ENCODE results near the gene ABCG1.

Gene ABCG1

DNA sequence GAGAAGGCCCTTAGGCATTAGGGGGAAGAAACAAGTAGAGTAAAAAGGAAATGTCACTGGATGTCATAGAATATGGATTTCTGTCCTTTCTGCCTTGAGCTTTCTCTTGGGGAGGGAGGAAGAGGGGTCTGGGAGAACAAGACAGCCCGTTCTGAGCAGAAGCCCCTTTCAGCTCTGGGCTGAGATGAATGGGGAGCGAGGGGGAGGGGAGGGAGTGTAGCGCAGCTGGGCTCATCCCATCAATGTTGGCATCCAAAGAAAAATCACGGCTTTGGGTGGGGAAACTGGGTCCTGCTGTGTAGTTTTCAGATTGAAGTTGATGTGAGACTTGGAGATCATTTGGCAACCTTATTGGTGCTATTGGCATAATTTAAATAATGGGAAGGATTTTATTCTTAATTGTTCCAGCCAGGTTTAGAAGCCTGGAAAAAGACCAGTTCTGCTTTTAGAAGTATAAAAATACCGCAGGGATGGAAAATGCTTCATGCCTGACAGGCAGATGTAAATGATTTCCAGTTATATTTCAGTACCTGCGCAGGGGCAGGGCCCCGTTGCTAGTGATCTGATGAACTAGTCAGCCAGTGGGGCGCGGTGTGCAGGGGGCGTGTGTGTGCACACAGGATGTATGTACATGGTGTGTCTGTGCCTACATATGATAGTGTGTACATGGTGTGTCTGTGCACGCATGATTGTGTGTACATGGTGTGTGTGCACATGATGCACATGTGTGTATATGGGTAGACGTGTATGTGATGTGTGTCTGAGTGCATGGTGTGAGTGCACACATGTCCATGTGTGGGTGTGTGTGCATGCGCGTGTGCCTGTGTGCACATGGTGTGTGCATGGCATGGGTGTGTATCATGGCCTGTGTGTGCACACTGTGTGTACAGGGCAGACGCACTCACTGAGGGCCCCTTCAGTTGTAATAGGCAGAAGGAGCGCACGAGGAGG is 36.0 kb downstream of the ABCG1 start:
- DNase-seq = no peak

- no peak for DNase-seq
Measured at GRCh38 chr21:42255825-42256224, 36.9 kb downstream of the ABCG1 start.

DNA sequence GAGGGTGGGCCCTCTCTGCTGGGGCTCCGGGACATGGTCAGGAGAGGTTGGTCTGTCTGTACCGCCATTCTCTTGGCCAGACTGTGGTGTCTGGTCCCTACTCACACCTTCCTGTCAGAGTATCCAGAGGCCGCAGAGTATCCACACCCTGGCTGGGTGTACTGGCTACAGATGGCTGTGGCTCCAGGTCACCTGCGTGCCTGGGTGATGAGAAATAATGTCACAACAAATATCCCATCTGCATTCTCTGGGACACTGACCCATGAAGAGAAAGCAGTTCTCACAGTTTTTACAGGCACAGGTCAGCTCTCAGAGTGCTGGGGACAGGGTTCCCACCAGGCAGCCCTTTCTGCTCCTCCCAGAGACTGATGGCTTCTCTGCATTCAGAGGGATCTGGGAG is 37.4 kb downstream of the ABCG1 start:
- no peak for DNase-seq

GRCh38 chr21:42257091-42257765 is 38.3 kb downstream of the ABCG1 start:
- DNase-seq = no peak

DNA sequence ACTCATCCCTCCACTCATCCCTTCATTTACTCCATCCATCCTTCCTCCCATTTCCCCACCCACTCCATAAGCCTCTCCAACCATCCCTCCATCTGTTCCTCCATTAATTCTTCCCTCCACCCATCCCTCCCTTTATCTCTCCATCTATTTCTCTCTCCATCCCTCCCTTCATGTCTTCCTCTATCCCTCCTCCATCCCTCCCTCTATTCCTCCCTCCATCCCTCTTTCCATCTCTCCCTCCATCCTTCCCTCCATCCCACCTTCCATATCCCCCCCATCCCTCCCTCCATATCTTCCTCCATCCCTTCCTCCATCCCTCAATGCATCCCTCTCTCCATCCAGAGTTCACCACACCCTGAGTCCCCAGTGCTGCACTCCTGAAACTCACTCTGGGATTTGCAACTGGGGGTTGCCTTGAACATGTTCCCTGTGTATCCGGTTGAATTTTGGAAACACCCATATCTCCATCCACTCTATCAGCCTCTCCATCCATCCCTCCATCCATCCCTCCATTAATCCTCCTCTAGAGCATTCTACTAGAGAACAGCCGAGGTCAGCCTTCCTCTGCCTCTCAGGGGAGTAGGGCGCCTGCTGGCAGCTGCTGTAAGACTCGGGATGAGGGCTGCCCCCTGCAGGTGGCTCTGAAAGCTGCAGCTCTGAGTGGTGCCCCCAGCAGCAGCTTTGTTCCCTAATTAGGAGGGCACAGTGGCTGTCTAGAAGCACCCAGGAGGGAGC is 39.4 kb downstream of the ABCG1 start:
- peak; percentile 85 for DNase-seq

GRCh38 chr21:42258885-42259407 is 40.0 kb downstream of the ABCG1 start:
- no peak for DNase-seq

DNA sequence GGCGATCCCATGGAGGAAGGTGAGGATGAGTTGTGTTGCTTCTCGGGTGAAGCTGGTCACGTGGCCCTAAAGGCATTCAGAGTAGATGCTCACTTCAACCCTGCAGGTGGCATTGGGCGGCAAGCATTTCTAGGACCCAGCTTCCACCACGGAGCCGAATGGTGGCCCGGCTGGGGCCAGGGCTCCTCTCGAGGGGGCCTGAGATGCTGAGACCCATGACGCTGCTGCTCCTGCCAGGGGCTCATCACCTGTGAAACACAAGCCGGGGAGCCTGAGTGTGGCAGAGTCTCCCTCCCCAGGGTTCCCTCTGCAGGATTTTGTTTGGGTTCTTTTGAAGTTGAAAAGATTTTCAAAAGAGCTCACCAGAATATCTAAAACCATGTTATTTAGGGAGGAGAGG is 41.2 kb downstream of the ABCG1 start:
- no peak for DNase-seq

DNA sequence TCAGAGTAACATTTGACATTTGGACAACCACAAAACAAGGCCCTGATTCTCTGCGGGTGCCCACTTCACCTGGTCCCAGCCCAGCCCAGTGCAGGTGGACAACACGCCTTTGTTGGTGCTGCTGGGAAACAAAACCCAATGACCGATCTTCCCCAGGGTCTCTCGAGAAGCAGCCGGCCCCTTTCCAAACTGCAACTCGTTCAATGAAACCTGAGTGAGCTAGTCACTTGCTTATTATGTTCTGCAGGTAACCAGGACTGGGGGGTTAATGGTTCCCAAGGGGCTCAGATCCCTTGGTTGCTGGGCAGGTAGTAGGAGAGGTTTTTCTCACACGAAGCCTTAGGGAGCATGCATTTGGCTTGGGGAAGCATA is 42.9 kb downstream of the ABCG1 start:
- no peak for DNase-seq

- no peak for DNase-seq
Measured at GRCh38 chr21:42262831-42263231, 43.9 kb downstream of the ABCG1 start.

DNA sequence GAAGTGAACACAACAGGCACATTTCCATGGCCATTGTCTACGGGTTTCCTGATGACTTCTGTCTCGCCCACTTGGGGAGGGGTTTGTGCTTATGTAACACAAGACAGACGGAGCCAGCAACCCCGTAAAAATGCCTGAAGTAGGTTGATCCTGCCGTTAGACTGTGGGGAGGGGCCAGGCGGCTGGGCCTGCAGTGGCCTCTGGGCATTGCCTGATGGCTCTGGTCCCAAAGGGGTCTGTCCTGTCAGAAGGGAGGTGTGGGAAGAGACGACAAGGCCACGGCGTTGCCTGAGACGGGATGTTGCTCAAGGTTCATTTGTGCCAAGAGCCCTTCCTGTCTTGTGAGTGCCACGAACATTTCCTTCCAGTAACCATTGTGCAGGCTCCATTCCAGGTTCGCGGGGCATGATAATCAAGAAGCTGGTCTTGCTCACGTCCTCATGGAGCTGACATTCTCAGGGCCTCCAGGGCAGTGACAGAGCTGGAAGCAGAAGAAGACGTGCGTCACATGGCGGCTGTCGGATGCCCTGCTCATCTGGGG is 44.7 kb downstream of the ABCG1 start:
- no peak for DNase-seq

GRCh38 chr21:42264245-42265195 is 45.6 kb downstream of the ABCG1 start:
- DNase-seq = no peak

DNA sequence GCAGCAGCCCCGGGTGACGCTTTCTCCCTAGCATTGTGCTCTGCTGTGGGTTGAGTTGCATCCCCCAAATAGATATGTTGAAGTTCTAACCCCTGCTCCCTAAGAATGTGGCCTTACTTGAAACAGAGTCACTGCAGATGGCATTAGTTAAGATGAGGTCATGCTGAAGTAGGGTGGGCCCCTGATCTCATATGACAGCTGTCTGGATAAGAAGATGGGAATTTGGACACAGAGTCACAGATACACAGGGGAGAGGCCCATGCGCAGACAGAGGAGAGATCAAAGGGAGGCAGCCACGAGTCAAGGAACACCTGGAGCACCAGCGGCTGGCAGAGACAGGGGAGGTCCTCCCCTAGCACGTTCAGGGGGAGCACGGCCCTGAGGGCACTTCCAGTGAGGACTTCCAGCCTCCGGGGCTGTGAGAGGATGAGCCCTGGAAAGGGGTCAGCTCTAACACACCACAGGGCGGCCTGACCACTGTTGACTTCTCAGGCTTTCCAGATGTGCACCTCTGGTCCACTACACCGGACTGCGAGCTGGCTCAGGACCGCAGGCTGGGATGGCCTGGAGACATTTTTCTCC is 46.4 kb downstream of the ABCG1 start:
- DNase-seq = no peak

GRCh38 chr21:42266971-42267556 is 48.1 kb downstream of the ABCG1 start:
- DNase-seq = no peak

DNA sequence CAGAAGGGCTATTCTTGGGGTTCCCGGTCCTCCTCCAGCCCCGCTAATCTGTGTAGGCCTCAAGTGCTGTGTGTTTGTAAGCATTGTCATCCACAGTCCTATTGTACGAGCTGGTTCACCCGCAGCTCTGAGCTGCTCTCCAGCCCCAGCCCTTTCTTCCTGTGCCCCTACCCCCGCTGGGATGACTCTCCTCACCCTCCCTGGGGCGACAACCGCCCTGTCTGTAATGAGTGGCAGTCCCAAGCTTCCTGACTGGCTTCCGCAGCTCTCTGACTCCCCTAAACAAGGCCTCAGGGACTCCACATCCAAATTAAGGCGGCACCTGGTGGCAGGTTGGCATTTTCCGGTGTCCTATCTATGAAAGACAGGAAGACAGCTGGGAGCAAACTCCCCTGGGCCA is 50.4 kb downstream of the ABCG1 start:
- DNase-seq = no peak

- no peak for DNase-seq
Measured at GRCh38 chr21:42271065-42271464, 52.1 kb downstream of the ABCG1 start.

DNA sequence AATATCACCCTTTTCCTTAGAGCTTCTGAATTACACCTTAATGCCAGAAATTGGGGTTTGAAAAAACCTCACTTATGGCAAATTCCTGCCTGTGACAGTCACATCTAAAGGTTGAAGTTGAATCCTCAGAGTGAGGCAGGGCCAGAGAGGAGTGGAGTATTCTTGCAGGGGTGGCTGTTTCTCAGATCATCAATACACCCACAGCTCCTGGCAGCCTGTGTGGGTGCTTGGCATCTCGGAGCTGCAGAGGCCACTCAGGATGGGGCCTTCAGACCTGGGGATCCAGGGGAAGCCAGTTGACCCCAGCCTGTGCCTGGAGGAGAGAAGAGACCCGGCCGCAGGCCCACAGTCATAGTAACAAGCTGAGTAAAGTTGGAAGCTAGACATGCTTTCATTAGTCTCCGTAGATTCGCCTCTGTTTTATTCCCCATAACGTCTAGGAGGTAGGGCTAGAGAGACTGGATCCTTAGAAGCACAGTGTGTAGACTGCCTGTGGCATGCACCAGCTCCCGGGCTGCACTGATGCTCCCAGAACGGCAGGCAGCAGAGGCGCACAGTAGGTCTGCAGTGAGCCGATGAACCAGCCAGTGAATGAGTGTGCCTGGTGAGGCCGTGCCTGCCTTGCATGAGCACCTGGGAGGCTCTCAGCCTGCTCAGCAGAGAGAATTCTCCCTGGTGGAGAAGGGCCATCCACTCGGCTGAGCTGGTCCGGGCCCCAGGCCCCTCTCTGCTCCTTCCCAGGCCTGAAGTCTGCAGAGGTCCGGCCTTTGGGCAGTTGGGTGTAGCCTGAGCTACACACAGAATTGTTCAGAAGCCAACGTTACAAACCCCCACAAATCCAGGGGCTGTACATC is 53.4 kb downstream of the ABCG1 start:
- DNase-seq = no peak

- no peak for DNase-seq
Measured at GRCh38 chr21:42272984-42273600, 54.2 kb downstream of the ABCG1 start.

- DNase-seq = no peak
Measured at GRCh38 chr21:42276076-42276475, 57.1 kb downstream of the ABCG1 start.

GRCh38 chr21:42276526-42277154 is 57.7 kb downstream of the ABCG1 start:
- no peak for DNase-seq
